Measurements from ENCODE around the gene PTGFR. TPM values are rescaled to one million over a fixed set of nuclear protein-coding genes. Genes with fewer than 3 reads are reported as not detected.

The PTGFR gene
- total and polyA plus RNA-seq, 2 donors (not counting 1 experiment from before 2014, with no cell fraction given): not detected

DNA sequence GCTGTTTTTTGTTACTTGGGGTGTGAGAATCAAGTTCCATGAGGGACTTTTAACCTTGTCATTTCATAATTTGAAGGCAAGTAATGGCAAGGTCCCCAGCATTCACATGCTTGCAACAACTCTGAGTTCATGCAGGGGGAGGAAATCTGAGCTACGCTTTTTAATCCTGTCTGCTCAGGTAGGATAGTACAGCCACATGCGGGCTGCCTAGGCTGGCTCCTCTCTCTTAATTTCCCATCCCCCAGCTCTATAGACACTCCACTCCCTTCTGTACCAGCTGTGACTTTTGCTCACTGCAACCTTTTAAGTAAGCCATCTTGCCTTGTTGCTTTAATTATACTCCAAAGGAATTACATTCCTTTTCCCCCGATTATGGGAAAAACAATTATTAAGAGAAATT lies 30.1 kb downstream of the PTGFR start:
- ATAC-seq (ENCODE audit: low read depth) (no peak), DNase-seq (no peak)
- H3K4me2 ChIP-seq (replicated peaks; ENCODE audit: low read depth, low read length, poor library complexity, severe bottlenecking): no peak overlapping the region
- H4K20me1 ChIP-seq (ENCODE audit: control insufficient read depth, insufficient read depth, low read length, poor library complexity, severe bottlenecking): no peaks in the 10 kb centered on the region
- H3K27me3 ChIP-seq (replicated peaks in 1 of 4; ENCODE audit: control extremely low read depth in 1 of 4, control insufficient read depth in 3 of 4, insufficient read depth in 4 of 4, low read length in 3 of 4): no peaks in the 10 kb centered on the region
- H3K4me3 ChIP-seq (ENCODE audit: control extremely low read depth in 1 of 5, extremely low read depth in 1 of 5, insufficient read depth in 1 of 5, low read depth in 2 of 5, low read length in 4 of 5): no peak overlapping the region
- H3K4me1 ChIP-seq (ENCODE audit: control insufficient read depth in 2 of 2, insufficient read depth in 2 of 2, low read length in 2 of 2): no peaks in the 10 kb centered on the region
- no peak overlapping the region for H3K27ac Mint-ChIP-seq
- H3K79me2 ChIP-seq (ENCODE audit: control insufficient read depth, insufficient read depth, low read length): no peaks in the 10 kb centered on the region
- intact Hi-C loops (cut with micrococcal nuclease): no loop called here
- H3K4me3 Mint-ChIP-seq: no peak overlapping the region
- no peaks in the 10 kb centered on the region for H3K4me1 Mint-ChIP-seq
- ChIA-PET POLR2A (no interaction called here), CTCF (no interaction called here)
- 67% methylated on average over 1 of the region's 3 CpGs for WGBS (ENCODE audit: insufficient coverage)
- H3K9me3 Mint-ChIP-seq (ENCODE audit: insufficient read depth): no peaks in the 10 kb centered on the region
- no peak overlapping the region for H3K27ac ChIP-seq (ENCODE audit: low read length in 2 of 2)
- H3K9ac ChIP-seq (ENCODE audit: low read length): no peak overlapping the region
- H3K36me3 ChIP-seq (replicated peaks in 1 of 2; ENCODE audit: control extremely low read depth in 1 of 2, control insufficient read depth in 1 of 2, extremely low read depth in 1 of 2, insufficient read depth in 2 of 2, low read length in 1 of 2): no peaks in the 10 kb centered on the region
- no peaks in the 10 kb centered on the region for H3K27me3 Mint-ChIP-seq
- TF ChIP-seq, protein P1, sequence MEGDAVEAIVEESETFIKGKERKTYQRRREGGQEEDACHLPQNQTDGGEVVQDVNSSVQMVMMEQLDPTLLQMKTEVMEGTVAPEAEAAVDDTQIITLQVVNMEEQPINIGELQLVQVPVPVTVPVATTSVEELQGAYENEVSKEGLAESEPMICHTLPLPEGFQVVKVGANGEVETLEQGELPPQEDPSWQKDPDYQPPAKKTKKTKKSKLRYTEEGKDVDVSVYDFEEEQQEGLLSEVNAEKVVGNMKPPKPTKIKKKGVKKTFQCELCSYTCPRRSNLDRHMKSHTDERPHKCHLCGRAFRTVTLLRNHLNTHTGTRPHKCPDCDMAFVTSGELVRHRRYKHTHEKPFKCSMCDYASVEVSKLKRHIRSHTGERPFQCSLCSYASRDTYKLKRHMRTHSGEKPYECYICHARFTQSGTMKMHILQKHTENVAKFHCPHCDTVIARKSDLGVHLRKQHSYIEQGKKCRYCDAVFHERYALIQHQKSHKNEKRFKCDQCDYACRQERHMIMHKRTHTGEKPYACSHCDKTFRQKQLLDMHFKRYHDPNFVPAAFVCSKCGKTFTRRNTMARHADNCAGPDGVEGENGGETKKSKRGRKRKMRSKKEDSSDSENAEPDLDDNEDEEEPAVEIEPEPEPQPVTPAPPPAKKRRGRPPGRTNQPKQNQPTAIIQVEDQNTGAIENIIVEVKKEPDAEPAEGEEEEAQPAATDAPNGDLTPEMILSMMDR (IDR thresholded peaks at IDR 0.05): no peak
- no peak overlapping the region for H2AFZ ChIP-seq (ENCODE audit: insufficient read depth, low read depth, low read length, poor library complexity, severe bottlenecking)
- no peaks in the 10 kb centered on the region for H3K9me3 ChIP-seq (ENCODE audit: control extremely low read depth in 1 of 3, control insufficient read depth in 2 of 3, insufficient read depth in 1 of 3, low read length in 2 of 3)

DNA sequence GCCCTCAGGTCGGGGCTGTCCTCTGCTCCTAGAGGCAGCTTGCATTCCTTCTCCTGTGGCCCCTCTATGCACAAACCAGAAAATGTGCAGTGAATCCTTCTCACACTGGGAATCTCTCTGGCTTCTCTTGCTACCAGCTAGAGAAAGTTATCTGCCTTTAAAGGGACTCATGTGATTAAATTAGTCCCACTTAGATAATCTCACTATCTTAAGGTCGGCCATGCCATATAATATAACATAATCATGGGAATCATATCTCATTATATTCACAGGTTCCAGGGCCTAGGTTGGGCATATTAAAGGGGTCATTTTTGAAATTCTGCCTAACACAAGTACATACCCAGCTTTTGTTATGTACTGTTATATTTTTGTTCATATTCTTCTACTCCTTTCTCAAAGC lies 31.4 kb downstream of the PTGFR start:
- DNase-seq (no peak), ATAC-seq (ENCODE audit: low read depth) (no peak)
- no peak overlapping the region for H3K4me3 Mint-ChIP-seq
- intact Hi-C loops (cut with micrococcal nuclease): no loop called here
- H3K27ac ChIP-seq (ENCODE audit: low read length in 2 of 2): no peak overlapping the region
- no peaks in the 10 kb centered on the region for H3K36me3 ChIP-seq (replicated peaks in 1 of 2; ENCODE audit: control extremely low read depth in 1 of 2, control insufficient read depth in 1 of 2, extremely low read depth in 1 of 2, insufficient read depth in 2 of 2, low read length in 1 of 2)
- H3K9me3 ChIP-seq (ENCODE audit: control extremely low read depth in 1 of 3, control insufficient read depth in 2 of 3, insufficient read depth in 1 of 3, low read length in 2 of 3): no peaks in the 10 kb centered on the region
- no peaks in the 10 kb centered on the region for H3K27me3 ChIP-seq (replicated peaks in 1 of 4; ENCODE audit: control extremely low read depth in 1 of 4, control insufficient read depth in 3 of 4, insufficient read depth in 4 of 4, low read length in 3 of 4)
- H3K9ac ChIP-seq (ENCODE audit: low read length): no peak overlapping the region
- H4K20me1 ChIP-seq (ENCODE audit: control insufficient read depth, insufficient read depth, low read length, poor library complexity, severe bottlenecking): no peaks in the 10 kb centered on the region
- H3K27me3 Mint-ChIP-seq: no peaks in the 10 kb centered on the region
- H2AFZ ChIP-seq (ENCODE audit: insufficient read depth, low read depth, low read length, poor library complexity, severe bottlenecking): no peak overlapping the region
- H3K9me3 Mint-ChIP-seq (ENCODE audit: insufficient read depth): no peaks in the 10 kb centered on the region
- H3K27ac Mint-ChIP-seq: no peak overlapping the region
- ChIA-PET POLR2A (no interaction called here), CTCF (no interaction called here)
- WGBS (ENCODE audit: insufficient coverage): 89% methylated on average over 1 of the region's 2 CpGs
- H3K4me1 Mint-ChIP-seq: no peaks in the 10 kb centered on the region
- H3K79me2 ChIP-seq (ENCODE audit: control insufficient read depth, insufficient read depth, low read length): no peaks in the 10 kb centered on the region
- no peak overlapping the region for H3K4me2 ChIP-seq (replicated peaks; ENCODE audit: low read depth, low read length, poor library complexity, severe bottlenecking)
- H3K4me3 ChIP-seq (ENCODE audit: control extremely low read depth in 1 of 5, extremely low read depth in 1 of 5, insufficient read depth in 1 of 5, low read depth in 2 of 5, low read length in 4 of 5): no peak overlapping the region
- no peaks in the 10 kb centered on the region for H3K4me1 ChIP-seq (ENCODE audit: control insufficient read depth in 2 of 2, insufficient read depth in 2 of 2, low read length in 2 of 2)
- no peak for TF ChIP-seq EZH2 (IDR thresholded peaks at IDR 0.05; ENCODE audit: borderline replicate concordance, insufficient read depth, low read depth, low read length, poor library complexity, severe bottlenecking)
- TF ChIP-seq, protein P1 (IDR thresholded peaks at IDR 0.05): no peak

Data from B cell (primary cell).